ENCODE measurements around the gene VTI1B. TPM values are rescaled to one million over a fixed set of nuclear protein-coding genes. Genes with fewer than 3 reads are reported as not detected.
"Not testable (repeated sequence)": the region's sequence is repeated elsewhere in the genome, so short reads cannot be mapped to it uniquely, and the experiment has no call there.

Gene VTI1B
- total and polyA plus RNA-seq, 2 experiments from 2014 or later = 44.7 to 96.1 TPM

DNA sequence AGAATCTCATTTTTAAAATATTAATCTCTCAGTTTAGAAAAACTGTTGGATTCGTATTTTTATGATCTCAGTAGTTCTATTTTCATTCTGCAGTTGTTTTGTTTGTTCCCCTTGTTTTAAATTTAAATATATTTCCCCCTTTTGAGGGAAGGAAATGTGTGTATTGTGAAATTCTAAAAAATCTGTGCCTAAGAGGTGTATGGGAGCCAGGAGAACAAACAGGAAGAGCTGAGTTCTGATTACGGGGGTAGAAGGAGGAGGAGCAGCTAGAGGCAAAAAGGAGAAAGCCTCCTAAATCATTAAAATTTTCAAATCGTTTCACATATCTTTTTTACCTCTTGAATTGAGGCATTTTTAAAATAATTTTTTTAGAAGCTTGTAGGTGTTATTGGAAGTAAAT is 29.6 kb upstream of the VTI1B start (continued):
- TF ChIP-seq, protein P1, sequence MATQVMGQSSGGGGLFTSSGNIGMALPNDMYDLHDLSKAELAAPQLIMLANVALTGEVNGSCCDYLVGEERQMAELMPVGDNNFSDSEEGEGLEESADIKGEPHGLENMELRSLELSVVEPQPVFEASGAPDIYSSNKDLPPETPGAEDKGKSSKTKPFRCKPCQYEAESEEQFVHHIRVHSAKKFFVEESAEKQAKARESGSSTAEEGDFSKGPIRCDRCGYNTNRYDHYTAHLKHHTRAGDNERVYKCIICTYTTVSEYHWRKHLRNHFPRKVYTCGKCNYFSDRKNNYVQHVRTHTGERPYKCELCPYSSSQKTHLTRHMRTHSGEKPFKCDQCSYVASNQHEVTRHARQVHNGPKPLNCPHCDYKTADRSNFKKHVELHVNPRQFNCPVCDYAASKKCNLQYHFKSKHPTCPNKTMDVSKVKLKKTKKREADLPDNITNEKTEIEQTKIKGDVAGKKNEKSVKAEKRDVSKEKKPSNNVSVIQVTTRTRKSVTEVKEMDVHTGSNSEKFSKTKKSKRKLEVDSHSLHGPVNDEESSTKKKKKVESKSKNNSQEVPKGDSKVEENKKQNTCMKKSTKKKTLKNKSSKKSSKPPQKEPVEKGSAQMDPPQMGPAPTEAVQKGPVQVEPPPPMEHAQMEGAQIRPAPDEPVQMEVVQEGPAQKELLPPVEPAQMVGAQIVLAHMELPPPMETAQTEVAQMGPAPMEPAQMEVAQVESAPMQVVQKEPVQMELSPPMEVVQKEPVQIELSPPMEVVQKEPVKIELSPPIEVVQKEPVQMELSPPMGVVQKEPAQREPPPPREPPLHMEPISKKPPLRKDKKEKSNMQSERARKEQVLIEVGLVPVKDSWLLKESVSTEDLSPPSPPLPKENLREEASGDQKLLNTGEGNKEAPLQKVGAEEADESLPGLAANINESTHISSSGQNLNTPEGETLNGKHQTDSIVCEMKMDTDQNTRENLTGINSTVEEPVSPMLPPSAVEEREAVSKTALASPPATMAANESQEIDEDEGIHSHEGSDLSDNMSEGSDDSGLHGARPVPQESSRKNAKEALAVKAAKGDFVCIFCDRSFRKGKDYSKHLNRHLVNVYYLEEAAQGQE (IDR thresholded peaks at IDR 0.05; ENCODE audit: unreplicated experiment) = no peak
- TF ChIP-seq CREB1 (CRISPR knock-in tag; IDR thresholded peaks at IDR 0.05; ENCODE audit: low read depth) (no peak), JUNB (IDR thresholded peaks at IDR 0.05; ENCODE audit: unreplicated experiment) (no peak), NANOG (IDR thresholded peaks at IDR 0.05; ENCODE audit: borderline replicate concordance) (no peak), ZNF114 (CRISPR knock-in tag; IDR thresholded peaks at IDR 0.05) (no peak), STAT1 (IDR thresholded peaks at IDR 0.05; ENCODE audit: unreplicated experiment) (no peak), ETS1 (IDR thresholded peaks at IDR 0.05) (no peak), POLR2AphosphoS5 (IDR thresholded peaks at IDR 0.05; ENCODE audit: low read depth) (no peak)

DNA sequence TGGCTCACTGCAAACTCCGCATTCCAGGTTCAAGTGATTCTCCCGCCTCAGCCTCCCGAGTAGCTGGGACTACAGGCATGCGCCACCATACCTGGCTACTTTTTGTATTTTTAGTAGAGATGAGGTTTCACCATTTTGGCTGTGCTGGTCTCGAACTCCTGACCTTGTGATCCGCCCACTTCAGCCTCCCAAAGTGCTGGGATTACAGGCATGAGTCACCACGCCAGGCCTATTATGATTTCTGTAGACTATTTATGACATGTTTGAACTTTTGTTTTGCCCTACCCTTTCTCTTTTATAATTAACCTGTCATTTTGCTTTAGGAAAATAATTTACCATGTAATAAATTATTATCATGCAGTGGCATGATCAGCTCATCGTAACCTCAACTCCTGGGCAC is 27.1 kb upstream of the VTI1B start, which contains the start of gene RDH12:
RDH12 (plus strand) TSS at position 395 of the 400 bp plus-strand sequence. CDS start 20,757 bp downstream, outside the sequence.
- H2AFZ ChIP-seq; H3K4me1 ChIP-seq (ENCODE audit: insufficient read depth); H3K79me2 ChIP-seq (replicated peaks; ENCODE audit: insufficient read depth); ATAC-seq; H3K9me2 ChIP-seq (ENCODE audit: insufficient read depth); H4K20me1 ChIP-seq (replicated peaks; ENCODE audit: insufficient read depth); H3K4me3 Mint-ChIP-seq; H3K36me3 ChIP-seq (ENCODE audit: insufficient read depth); H3K4me3 ChIP-seq; DNase-seq (ENCODE audit: low spot score); H3K27me3 ChIP-seq (ENCODE audit: insufficient read depth); H3K4me1 Mint-ChIP-seq; H3K36me3 Mint-ChIP-seq (ENCODE audit: low read depth); H3K9me3 Mint-ChIP-seq; H3K27me3 Mint-ChIP-seq (ENCODE audit: insufficient read depth, low read depth, poor library complexity); H3K4me2 ChIP-seq; H3F3A ChIP-seq (replicated peaks; ENCODE audit: low read depth); H3K27ac ChIP-seq (ENCODE audit: low read depth); H3K27ac Mint-ChIP-seq: not testable (repeated sequence)

GRCh38 chr14:67698179-67698578 is 23.7 kb upstream of the VTI1B start:
- H3K27ac Mint-ChIP-seq = no peak overlapping the region
- TF ChIP-seq ZNF331 (CRISPR knock-in tag; IDR thresholded peaks at IDR 0.05; ENCODE audit: low read depth) (no peak), POLR2AphosphoS5 (IDR thresholded peaks at IDR 0.05; ENCODE audit: low read depth) (no peak), EZH2 (IDR thresholded peaks at IDR 0.05; ENCODE audit: low read depth, unreplicated experiment) (no peak)
- TF ChIP-seq, protein P2, sequence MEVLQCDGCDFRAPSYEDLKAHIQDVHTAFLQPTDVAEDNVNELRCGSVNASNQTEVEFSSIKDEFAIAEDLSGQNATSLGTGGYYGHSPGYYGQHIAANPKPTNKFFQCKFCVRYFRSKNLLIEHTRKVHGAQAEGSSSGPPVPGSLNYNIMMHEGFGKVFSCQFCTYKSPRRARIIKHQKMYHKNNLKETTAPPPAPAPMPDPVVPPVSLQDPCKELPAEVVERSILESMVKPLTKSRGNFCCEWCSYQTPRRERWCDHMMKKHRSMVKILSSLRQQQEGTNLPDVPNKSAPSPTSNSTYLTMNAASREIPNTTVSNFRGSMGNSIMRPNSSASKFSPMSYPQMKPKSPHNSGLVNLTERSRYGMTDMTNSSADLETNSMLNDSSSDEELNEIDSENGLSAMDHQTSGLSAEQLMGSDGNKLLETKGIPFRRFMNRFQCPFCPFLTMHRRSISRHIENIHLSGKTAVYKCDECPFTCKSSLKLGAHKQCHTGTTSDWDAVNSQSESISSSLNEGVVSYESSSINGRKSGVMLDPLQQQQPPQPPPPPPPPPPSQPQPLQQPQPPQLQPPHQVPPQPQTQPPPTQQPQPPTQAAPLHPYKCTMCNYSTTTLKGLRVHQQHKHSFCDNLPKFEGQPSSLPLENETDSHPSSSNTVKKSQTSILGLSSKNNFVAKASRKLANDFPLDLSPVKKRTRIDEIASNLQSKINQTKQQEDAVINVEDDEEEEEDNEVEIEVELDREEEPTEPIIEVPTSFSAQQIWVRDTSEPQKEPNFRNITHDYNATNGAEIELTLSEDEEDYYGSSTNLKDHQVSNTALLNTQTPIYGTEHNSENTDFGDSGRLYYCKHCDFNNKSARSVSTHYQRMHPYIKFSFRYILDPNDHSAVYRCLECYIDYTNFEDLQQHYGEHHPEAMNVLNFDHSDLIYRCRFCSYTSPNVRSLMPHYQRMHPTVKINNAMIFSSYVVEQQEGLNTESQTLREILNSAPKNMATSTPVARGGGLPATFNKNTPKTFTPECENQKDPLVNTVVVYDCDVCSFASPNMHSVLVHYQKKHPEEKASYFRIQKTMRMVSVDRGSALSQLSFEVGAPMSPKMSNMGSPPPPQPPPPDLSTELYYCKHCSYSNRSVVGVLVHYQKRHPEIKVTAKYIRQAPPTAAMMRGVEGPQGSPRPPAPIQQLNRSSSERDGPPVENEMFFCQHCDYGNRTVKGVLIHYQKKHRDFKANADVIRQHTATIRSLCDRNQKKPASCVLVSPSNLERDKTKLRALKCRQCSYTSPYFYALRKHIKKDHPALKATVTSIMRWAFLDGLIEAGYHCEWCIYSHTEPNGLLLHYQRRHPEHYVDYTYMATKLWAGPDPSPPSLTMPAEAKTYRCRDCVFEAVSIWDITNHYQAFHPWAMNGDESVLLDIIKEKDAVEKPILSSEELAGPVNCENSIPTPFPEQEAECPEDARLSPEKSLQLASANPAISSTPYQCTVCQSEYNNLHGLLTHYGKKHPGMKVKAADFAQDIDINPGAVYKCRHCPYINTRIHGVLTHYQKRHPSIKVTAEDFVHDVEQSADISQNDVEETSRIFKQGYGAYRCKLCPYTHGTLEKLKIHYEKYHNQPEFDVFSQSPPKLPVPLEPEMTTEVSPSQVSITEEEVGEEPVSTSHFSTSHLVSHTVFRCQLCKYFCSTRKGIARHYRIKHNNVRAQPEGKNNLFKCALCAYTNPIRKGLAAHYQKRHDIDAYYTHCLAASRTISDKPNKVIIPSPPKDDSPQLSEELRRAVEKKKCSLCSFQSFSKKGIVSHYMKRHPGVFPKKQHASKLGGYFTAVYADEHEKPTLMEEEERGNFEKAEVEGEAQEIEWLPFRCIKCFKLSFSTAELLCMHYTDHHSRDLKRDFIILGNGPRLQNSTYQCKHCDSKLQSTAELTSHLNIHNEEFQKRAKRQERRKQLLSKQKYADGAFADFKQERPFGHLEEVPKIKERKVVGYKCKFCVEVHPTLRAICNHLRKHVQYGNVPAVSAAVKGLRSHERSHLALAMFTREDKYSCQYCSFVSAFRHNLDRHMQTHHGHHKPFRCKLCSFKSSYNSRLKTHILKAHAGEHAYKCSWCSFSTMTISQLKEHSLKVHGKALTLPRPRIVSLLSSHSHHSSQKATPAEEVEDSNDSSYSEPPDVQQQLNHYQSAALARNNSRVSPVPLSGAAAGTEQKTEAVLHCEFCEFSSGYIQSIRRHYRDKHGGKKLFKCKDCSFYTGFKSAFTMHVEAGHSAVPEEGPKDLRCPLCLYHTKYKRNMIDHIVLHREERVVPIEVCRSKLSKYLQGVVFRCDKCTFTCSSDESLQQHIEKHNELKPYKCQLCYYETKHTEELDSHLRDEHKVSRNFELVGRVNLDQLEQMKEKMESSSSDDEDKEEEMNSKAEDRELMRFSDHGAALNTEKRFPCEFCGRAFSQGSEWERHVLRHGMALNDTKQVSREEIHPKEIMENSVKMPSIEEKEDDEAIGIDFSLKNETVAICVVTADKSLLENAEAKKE (CRISPR knock-in tag; IDR thresholded peaks at IDR 0.05) = no peak

More at GRCh38 chr14:67698179-67698578, 23.7 kb upstream of the VTI1B start:
- peaks cover 11% of the 10 kb centered on the region for H4K20me1 ChIP-seq (replicated peaks; ENCODE audit: insufficient read depth)
- no peaks in the 10 kb centered on the region for H3K36me3 Mint-ChIP-seq (ENCODE audit: low read depth)
- peaks cover under 1% of the 10 kb centered on the region; the same call in 1 of the 2 replicates for H3K36me3 ChIP-seq (ENCODE audit: insufficient read depth)
- no peak overlapping the region for H3K4me3 ChIP-seq
- peaks cover 4% of the 10 kb centered on the region; the same call in 2 of the 3 replicates for H3K4me1 Mint-ChIP-seq
- no peak overlapping the region for H3K4me3 Mint-ChIP-seq
- peaks cover 2% of the 10 kb centered on the region for H3K27me3 Mint-ChIP-seq (ENCODE audit: insufficient read depth, low read depth, poor library complexity)
- H3K9me2 ChIP-seq (ENCODE audit: insufficient read depth) = no peaks in the 10 kb centered on the region
- no peak overlapping the region for H2AFZ ChIP-seq
- peaks cover 8% of the 10 kb centered on the region; the same call in 1 of the 2 replicates for H3K27me3 ChIP-seq (ENCODE audit: insufficient read depth)
- no peak overlapping the region for H3K4me2 ChIP-seq
- peaks cover 23% of the 10 kb centered on the region for H3K79me2 ChIP-seq (replicated peaks; ENCODE audit: insufficient read depth)
- DNase-seq (ENCODE audit: low spot score) (no peak), ATAC-seq (no peak)
- peaks cover 12% of the 10 kb centered on the region for H3K4me1 ChIP-seq (ENCODE audit: insufficient read depth)
- no peak overlapping the region for H3K27ac ChIP-seq (ENCODE audit: low read depth)
- H3F3A ChIP-seq (replicated peaks; ENCODE audit: low read depth) = no peaks in the 10 kb centered on the region
- H3K9me3 Mint-ChIP-seq = no peaks in the 10 kb centered on the region
